Colon (tissue), 2 donors: ENCODE measurements around the gene MYB.
"Not testable (repeated sequence)": the region's sequence is repeated elsewhere in the genome, so short reads cannot be mapped to it uniquely, and the experiment has no call there.

Experiments
- FAIRE-seq: peaks from 2 replicates; lab custom pipeline; 2012; peaks lifted over from hg19 to GRCh38; lab: Jason Lieb, UNC
- donor health status: control.
- donor health status: control.

MYB gene

DNA sequence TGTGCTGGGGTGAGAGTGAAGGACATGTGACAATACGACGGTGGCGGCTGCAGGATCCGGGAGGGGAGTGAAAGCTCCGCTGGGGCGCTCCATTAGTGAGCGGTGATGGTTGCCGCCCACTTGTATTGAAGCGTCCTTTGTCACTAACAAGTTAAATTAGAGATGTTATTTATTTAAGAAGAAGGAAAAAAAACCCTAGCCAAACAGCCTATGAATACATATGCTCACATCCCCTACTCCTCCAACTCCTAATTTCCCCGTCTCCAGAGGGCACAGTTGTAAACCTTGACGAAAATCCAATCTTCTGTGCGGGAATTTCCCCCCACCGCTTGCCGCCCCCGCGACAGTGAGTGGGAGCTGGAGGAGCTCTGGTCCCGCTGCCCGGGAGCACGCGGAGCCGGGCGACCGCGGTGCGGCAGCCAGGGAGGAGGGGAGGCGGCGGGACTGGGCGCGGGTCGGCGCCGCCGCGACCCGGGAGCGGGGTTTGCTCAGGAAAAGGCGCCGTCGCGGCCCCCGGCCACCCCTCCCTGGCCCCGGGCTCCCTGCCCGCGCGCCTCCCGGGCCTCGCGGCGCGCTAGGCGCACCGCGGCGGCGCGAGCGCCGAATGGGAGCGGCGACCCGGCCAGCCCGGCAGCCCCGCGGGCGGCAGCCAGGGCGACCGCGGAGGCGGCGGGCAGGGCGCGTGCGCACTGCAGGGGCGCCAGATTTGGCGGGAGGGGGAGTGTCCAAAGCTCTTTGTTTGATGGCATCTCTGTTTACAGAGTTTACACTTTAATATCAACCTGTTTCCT is at the start of gene MYB:
TSS of gene MYB (plus strand) at position 767 of the 791 bp plus-strand sequence. CDS start 206 bp downstream, outside the sequence.
- FAIRE-seq, result no peak

DNA sequence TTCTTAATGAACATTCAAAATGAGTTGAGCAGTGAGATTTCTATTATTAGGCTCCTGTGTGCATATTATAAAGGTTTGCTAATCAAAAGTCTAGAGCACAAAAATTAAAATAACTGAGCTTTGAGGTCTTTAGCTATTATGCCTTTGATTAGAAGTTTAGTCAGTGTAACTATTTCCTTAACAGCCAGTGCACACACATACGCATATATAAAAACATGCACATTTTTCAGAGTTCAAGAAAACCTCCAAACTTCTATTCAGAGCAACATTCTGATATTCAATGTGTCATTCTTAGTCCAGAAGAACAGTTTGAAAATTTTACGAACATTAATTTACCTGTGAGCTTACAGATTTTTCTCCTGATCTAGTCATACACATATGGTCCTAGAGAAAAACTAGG is 48.3 kb upstream of the MYB start:
- FAIRE-seq, result no peak

DNA sequence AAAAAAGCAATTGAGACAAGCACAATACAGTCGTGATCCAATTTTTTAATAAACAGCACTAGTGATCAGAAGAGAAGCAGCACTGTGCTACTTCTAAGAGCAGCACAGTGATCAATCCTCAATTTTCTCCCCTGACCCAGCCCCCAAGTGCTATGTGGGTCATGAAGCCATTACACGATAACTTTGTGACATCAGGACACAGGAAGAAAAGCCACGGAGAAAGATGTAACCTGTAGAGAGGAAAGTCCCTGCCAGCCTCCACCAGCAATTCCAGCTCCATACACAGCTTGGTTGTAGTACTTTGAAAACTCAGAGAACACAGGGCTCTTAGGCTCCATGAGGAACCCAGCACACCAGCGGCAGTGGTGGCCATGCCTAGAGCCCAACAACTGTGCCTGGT is 45.3 kb upstream of the MYB start:
- FAIRE-seq, result no peak

DNA sequence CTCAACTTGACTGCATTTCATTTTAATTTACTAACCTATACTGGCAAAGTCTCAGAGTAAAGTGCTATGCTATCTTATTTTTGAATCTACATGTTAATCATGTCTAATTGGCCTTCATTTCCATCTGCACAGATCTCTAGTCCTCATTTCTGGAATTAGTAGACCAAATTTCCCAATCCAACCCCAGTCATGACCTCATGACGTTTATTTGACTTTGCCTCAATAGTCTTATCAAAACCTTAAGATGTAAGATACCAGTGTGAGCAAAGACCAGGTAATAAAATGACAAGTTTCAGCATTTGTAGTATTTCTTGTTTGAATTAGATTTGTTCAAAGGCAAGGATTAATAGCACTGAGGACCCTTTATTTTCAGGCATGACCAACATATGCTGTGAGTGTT is 43.3 kb upstream of the MYB start:
- FAIRE-seq, result no peak

DNA sequence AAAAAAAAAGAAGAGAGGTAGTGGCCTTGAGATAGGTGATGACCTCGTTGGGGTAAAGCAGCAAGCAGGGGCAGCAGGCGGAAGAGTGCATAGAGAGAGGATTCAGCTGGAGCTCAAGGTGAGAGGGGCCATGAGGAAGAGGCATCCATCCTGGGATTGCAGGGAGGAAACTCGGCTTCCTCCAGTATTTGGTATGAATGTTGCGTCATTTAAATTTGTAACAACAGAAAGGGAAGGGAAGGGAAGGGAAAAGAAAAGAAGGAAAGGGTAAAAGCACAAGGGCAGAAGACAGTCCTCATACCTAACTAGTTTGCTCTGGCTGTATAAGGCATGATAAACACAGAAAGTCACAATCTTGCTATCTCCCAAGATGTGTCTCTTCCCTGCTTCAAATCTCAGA is 39.9 kb upstream of the MYB start:
- FAIRE-seq, result no peak

DNA sequence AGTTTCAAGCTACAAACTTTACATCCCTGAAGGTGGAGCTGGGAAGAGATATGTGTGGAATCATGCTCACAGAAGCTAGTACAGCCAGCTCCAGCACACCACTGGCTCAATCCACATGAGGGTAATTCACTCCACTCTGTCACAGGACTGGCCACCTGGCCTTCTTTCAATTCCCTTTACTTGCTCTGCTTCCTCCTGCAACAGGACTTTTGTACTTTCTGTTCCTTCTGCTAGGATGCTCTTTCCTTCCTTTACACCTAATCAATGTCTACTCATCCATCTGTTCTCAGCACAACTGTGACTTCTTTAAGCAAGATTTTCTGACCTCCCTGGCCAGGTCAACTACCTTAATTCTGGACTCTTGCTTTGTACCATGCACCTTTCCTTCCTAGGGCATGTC is 39.4 kb upstream of the MYB start:
- no peak for FAIRE-seq

DNA sequence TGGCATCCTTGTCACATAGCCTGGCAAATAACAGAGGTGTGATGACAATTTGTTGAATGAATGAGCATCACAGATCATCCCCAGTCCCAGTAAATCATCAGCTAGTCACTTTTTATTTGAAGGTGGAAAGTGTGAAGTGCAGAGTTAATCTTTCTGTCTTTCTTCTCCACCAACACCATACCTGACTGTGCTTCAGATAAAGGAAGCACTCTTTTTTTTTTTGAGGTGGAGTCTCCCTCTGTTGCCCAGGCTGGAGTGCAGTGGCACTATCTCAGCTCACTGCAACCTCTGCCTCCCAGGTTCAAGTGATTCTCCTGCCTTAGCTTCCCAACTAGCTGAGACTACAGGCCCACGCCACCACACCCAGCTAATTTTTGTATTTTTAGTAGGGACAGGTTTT is 38.9 kb upstream of the MYB start:
- not testable (repeated sequence) for FAIRE-seq

DNA sequence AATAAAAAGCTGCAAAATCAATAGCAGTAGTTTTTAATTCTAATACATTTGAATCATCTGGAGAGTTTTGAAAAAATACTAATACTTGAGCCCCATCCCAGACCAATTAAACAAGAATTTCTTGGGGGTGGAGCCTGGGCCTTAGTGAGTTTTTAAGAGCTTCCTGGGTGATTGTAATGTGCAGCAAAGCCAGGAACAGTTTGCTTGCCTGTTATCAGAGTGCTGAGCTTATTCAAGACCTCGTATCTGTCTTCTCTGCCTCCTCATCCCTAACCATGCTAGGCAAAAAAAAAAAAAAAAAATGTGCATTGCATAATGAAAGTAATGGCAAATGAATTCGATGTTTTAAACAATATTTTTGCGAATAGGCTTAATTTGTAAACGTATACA is 36.4 kb upstream of the MYB start:
- no peak for FAIRE-seq

DNA sequence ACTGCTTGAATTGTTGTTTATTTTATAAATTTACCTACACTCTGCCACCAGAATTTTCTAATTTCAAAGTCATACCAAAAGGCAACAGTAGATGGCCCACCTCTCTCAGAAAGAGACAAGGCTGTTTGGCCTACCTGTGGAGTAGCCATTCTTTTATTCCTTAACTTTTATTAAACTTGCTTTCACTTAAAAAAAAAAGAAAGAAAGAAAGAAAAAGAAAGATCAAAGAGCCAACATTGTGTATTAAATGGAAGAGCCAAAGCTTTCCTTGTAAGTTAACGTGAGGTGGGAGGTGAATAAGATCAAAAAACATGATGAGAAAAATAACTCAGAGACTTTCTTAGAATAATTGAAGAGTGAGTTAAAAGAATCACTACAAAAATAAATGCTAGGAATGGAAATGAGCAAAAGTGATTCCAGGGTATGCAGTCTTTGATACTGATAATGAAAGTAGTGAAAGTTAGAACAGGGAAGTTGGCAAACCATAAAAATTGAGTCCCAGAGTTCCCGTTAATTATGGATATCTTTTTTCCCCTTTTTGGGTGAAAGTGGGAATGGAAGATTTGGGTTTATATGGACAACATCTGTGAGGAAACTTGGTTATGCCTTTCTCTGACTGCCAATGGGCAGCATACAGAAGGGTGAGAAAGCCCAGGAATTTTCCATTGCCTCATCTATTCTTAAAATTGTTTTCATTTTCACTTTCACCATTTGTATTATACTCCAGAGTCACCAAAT is 35.9 kb upstream of the MYB start:
- no peak for FAIRE-seq

DNA sequence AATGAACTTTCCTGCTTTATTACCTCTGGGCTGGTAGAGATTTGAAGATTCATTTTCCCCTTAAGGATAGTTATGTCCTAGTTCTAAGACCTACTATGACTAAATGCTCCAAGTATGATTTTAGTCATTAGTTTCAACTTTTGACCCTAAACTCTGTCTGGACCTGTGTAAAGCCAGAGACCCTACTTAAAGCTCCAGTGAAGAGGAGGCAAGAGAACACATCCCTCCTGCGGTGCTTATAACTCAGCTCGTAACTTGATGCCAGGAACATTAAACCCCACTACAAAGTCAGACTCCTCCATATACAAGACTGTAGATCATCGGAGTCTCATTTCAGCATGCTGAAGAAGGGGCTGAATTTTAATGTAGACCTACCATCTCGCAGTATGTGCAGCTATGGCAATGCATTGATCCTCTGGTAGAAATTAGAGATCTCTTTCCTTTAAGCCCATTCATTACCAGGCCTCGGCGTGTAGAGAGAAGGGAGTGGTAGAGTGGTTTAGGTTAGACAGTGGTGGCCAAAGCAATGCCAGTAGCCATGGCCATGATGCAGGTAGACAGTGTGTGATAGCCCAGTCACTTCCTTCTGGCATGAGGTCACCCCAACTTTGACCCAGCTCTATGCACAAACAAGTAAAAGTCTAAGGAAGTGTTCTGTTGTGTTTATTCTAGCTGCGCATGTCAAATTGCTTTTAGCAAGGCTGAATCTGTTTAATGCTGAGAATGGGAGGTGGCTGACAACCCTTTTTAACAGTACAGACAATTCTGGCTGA is 34.8 kb upstream of the MYB start:
- FAIRE-seq, result no peak

DNA sequence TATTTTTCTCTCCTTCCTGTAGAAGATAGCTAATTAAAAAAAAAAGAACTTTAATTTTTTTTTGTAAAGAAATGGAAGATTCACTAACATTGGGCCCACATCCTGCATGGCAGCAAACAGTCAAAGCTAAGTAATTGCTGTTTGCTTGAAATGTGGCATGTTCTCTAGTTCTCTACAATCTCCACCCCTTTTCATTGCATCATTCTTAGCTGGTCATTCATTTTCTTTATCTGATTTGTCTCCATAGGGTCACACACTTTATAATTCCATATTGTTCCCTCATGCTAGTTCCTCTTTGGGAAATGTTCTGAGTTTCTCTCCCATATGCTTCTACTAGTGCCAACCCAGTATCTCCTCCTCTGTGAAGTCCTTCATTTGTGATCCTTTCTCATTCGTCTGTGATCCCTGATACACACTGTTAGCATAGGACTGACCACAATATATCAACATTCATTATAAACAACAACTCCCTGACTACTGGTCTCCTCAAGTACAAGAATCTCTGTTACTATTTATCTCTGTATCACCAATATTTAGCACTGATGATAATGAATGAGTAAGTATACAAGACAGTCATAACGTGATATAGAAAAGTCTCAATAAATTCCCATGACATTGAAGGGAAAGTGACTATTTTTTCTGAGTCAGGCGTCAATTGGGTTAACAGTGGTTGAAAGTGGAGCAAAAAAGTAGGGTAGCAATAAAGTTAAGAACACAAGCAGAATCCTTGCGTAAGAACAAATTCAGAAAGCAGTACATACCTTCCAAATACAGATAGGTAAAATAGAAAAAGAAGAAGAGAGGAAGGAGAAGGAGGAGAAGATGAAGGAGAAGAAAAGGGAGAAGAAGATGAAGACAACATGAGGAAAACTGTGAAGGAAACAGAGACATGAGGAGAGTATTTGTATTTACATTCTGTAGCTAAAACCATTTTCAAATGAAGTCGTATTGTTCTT is 33.2 kb upstream of the MYB start:
- FAIRE-seq, result no peak

DNA sequence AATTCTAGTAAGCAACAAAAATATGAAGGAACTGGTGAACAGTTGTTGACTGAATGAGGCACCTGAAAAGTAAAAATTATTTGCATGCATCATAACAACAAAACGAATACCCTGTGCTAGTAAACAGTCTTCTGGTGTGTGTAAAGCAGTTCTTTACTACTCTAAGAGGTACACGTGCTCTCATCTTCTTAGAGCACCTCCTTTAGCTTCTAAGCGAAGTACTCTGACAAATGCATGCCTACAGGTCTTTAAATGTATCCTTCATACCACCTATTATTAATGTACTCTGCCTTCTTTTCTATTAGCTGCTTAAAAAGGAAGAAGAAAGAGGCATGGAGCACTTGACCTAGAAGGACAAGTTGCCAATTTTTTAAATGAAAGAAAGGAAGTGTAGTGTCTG is 32.2 kb upstream of the MYB start:
- FAIRE-seq, result no peak

DNA sequence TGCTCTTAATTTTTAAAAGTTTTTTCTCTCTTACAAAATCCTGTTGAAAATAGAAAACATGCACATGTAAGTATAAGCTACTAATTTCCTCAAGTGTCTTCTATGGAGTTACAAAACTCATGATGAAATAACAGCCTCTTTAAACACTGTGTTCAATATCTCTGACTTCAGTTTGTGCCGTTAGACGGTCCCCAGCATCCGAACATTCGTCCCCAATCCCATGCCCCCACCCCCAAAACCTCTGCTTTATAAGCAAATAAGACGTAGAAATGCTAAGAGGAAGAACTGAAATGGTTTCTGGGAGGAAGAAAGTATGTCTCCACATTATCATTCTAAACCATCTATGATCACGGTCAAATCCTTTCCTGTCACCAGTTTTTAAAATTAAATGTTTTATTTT is 31.7 kb upstream of the MYB start:
- no peak for FAIRE-seq

DNA sequence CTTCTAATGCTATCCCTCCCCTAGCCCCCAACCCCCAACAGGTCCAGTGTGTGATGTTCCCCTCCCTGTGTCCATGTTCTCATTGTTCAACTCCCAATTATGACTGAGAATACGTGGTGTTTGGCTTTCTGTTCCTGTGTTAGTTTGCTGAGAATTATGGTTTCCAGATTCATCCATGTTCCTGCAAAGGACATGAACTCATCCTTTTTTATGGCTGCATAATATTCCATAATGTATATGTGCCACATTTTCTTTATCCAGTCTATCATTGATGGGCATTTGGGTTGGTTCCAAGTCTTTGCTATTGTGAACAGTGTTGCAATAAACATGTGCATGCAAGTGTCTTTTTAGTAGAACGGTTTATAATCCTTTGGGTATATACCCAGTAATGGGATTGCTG is 30.6 kb upstream of the MYB start:
- not testable (repeated sequence) for FAIRE-seq

DNA sequence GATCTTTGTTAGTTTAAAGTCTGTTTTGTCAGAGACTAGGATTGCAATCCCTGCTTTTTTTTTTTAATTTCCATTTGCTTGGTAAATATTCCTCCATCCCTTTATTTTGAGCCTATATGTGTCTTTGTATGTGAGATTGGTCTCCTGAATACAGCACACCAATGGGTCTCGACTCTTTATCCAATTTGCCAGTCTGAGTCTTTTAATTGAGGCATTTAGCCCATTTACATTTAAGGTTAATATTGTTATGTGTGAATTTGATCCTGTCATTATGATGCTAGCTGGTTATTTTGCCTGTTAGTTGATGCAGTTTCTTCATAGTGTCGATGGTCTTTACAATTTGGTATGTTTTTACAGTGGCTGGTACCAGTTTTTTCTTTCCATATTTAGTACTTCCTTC is 27.0 kb upstream of the MYB start:
- not testable (repeated sequence) for FAIRE-seq

DNA sequence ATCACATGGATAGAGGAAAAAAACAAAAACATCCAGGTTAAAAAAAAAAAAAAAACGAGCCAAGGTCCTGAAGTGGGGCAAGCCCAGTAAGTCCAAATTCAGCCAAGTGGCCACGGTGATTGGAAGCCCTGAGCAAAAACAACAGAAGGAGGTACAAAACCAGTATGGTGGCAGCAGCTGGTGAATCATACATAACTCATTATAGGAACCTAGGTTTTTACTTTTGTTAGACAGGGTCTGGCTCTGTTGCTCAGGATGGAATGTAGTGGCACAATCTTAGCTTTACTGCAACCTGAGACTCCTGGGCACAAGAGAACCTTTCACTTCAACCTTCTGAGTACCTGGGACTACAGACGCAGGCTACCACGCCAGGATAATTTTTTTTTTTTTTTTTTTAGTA is 22.7 kb upstream of the MYB start:
- no peak for FAIRE-seq

DNA sequence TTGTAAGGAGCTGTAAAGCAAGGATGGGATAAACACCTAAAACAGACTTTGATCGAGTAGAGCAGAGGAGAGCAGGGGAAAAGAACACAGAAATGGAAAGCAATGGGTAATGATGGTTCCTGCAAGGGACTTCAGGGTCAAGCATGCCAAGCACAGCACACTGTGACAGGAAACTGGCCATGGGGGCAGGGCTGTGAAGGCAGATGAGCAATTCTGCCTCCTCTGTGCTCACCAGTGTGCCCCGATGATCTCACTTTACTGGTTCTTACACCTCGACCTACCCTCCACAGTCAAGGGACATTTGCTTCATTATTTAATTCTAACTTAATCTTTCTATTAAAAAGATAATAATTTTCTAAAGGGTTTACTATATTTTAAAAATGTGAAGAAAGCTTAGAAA is 21.6 kb upstream of the MYB start:
- FAIRE-seq, result no peak

DNA sequence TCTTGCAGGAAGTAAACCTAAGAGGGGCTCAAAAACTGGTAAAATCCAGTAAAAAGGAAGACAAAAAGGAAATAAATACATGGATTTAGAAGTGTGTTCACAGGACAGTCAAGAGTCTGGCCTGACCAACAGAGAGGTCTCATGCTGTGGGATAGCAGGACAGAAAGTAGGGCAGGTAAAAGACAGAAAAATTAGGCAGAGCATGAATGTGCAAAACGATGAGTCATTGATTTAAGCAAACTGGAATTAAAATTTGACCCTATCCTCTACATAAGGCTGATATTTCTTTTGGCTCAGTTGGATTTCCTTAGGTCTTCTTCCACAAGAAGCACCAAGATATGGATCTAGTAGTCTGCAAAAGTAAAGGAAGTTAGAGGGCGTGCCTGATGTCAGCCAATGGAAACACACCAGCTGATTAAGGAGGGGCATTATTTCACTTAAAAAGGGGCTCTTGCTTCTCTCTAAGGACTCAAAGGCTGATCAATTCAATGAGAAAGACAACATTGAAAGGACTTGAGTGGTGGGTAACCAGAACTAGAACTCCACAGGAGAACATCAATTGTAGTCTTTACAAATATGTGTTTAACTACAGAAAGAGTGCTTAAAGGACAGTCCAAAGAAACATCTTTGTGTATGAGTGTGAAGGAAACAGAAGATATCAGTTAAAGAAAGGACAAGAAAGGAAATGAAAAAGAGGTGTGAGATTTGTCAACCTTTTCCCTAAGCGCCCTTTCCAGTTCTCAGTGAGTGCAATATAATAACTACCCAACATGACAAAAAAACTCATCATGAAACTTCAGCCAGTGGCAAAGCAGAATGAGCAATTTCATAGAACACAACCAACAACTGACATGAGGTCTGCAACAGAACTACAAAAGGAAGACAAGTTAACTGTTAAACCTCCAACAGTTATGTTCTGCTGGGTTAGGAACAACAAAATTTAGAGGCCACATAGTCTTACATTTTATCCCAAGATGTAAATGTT is 19.4 kb upstream of the MYB start:
- no peak for FAIRE-seq

DNA sequence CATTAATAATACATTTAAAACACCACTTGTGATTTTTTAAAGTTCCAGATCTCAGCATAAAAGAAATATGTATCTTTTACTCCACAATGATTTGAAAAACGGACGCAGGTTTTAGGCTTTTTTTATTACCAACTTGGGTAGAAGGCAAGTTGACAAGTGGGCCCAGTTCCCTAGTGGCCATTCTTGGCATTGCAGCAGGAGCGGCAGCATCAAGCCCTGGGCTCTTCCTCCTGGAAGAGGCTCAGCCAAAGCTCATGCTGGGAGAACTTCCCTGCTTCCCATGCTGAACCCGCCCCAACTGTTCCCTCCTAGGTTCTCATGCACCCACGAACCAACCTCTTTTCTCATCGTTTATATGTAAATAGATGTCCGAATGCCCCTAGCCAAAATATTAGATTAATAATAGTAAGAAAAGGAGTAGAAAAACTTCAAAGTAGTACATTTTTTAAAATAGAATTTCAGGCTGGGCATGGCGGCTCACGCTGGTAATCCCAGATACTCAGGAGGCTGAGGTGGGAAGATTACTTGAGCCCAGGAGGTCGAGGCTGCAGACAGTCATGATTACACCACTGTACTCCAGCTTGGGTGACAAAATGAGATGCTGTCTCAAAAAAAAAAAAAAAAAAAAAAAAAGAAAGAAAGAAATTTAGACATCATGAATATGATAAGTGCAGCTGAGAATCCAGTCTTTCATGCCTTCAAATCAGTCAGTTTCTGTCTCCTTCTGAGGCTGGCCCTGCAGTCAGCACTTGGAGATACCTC is 18.2 kb upstream of the MYB start:
- FAIRE-seq, result no peak

DNA sequence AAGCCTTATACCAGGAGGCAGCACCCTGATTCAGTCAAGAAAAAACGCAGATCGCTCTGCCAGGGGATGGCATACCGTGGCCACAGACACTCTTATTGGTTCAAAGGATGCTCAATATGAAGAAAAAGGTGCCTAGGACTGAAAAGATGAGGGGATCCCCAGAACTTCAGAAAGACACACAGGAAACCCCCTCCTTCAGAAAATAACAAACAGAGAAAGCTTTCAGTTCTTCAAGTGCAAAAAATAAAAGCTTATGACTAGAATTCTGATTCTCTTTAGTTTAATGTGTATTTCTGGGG is 17.7 kb upstream of the MYB start:
- no peak for FAIRE-seq
